Neutrophil (primary cell): ENCODE measurements around the gene CLDN19.

Experiments used
- H3K27ac ChIP-seq: fragments of 200-600 bp; sonication (generic); 2 replicates; pipeline ENCODE4 v1.5.1; 2016; ENCODE audit warnings: mild to moderate bottlenecking, moderate library complexity
- H3K27me3 ChIP-seq: fragments of 200-600 bp; sonication (generic); 2 replicates; pipeline ENCODE4 v1.6.0; 2016; ENCODE audit warnings: mild to moderate bottlenecking
- H3K36me3 ChIP-seq: fragments of 200-600 bp; sonication (generic); 2 replicates; pipeline ENCODE4 v1.5.1; 2017
- H3K4me1 ChIP-seq, 2 experiments: fragments of 200-600 bp in 1 of 2; sonication (generic) in 1 of 2; 1 replicate in 1 of 2; 2 replicates in 1 of 2; pipeline versions ENCODE4 v1.5.1 to v1.6.1; 2013 to 2016; ENCODE audit warnings: low read depth in 1 of 2, low read length in 1 of 2, mild to moderate bottlenecking in 1 of 2, moderate library complexity in 1 of 2; ENCODE audit not compliant: control insufficient read depth in 1 of 2, insufficient read depth in 1 of 2
- H3K4me3 ChIP-seq, 2 experiments: fragments of 200-600 bp in 1 of 2; sonication (generic) in 1 of 2; 1 replicate in 1 of 2; 2 replicates in 1 of 2; pipeline ENCODE4 v1.5.1; 2013 to 2016; ENCODE audit warnings: low read depth in 1 of 2, low read length in 1 of 2, mild to moderate bottlenecking in 1 of 2, moderate library complexity in 1 of 2
- H3K9me3 ChIP-seq: fragments of 200-600 bp; sonication (generic); 2 replicates; pipeline ENCODE4 v1.5.1; 2016
- CTCF ChIP-seq: fragments of 200-600 bp; sonication (generic); IDR thresholded peaks from 2 replicates; pipeline ENCODE4 v1.5.1; 2016; ENCODE audit warnings: antibody characterized with exemption

Gene CLDN19

GRCh38 chr1:42692461-42692860 lies 47.6 kb downstream of the CLDN19 start:
- Histone ChIP-seq H3K27me3 (no peaks in the 10 kb centered on the region), H3K27ac (no peak overlapping the region), H3K4me3 (no peak overlapping the region), H3K36me3 (peaks cover 37% of the 10 kb centered on the region), H3K9me3 (no peaks in the 10 kb centered on the region), H3K4me1 (no peaks in the 10 kb centered on the region)
- TF ChIP-seq CTCF = no peak

GRCh38 chr1:42691157-42691498 lies 48.9 kb downstream of the CLDN19 start:
- no peaks in the 10 kb centered on the region for H3K27me3 ChIP-seq
- H3K9me3 ChIP-seq = no peaks in the 10 kb centered on the region
- peaks cover 23% of the 10 kb centered on the region for H3K36me3 ChIP-seq
- TF ChIP-seq CTCF = no peak
- no peak overlapping the region for H3K27ac ChIP-seq
- H3K4me1 ChIP-seq = no peaks in the 10 kb centered on the region
- no peak overlapping the region for H3K4me3 ChIP-seq

GRCh38 chr1:42690477-42691156 lies 49.4 kb downstream of the CLDN19 start:
- H3K9me3 ChIP-seq = no peaks in the 10 kb centered on the region
- no peaks in the 10 kb centered on the region for H3K27me3 ChIP-seq
- H3K4me3 ChIP-seq = no peak overlapping the region
- H3K36me3 ChIP-seq = peaks cover 19% of the 10 kb centered on the region
- H3K4me1 ChIP-seq = no peaks in the 10 kb centered on the region
- no peak overlapping the region for H3K27ac ChIP-seq
- no peak for TF ChIP-seq CTCF

GRCh38 chr1:42689912-42690311 lies 50.1 kb downstream of the CLDN19 start:
- H3K4me3 ChIP-seq = no peak overlapping the region
- H3K36me3 ChIP-seq = peaks cover 16% of the 10 kb centered on the region
- H3K27ac ChIP-seq = no peak overlapping the region
- H3K9me3 ChIP-seq = no peaks in the 10 kb centered on the region
- no peaks in the 10 kb centered on the region for H3K27me3 ChIP-seq
- H3K4me1 ChIP-seq = peaks cover 0 to 6% of the 10 kb centered on the region in 2 experiments
- TF ChIP-seq CTCF = no peak

GRCh38 chr1:42686418-42686817 lies 53.6 kb downstream of the CLDN19 start:
- H3K36me3 ChIP-seq = peaks cover 5% of the 10 kb centered on the region
- H3K4me3 ChIP-seq = no peak overlapping the region
- TF ChIP-seq CTCF = no peak
- H3K4me1 ChIP-seq = peaks cover 19 to 27% of the 10 kb centered on the region in 2 experiments
- H3K27me3 ChIP-seq = no peaks in the 10 kb centered on the region
- no peak overlapping the region for H3K27ac ChIP-seq
- H3K9me3 ChIP-seq = no peaks in the 10 kb centered on the region
